WTC11 (cell line): ENCODE measurements around the gene ADAM12. TPM values are rescaled to one million over a fixed set of nuclear protein-coding genes. Genes with fewer than 3 reads are reported as not detected.

Source experiments
- ATAC-seq: fragments of 200-7000 bp; cut with Tn5 transposase; 2 replicates; pipeline ENCODE4 v1.10.0; 2021; ENCODE audit warnings: mild to moderate bottlenecking, moderate library complexity
- CTCF ChIA-PET: fragments of 300-600 bp; sonication (Branson Sonifier 250); formaldehyde crosslinking; loops from one replicate; lab custom pipeline; 2021; ENCODE audit warnings: antibody characterized with exemption; lab: Charles Lee
- POLR2A ChIA-PET: fragments of 350-600 bp; sonication (Branson Sonifier 250); formaldehyde crosslinking; loops from one replicate; lab custom pipeline; 2021; ENCODE audit warnings: antibody characterized with exemption; lab: Charles Lee
- DNase-seq: peaks from one replicate; pipeline ENCODE4 v3.0.0; 2021; ENCODE audit warnings: low spot score
- H3K27ac Mint-ChIP-seq: 2 replicates; pipeline ENCODE4 v1.8.0; 2021; ENCODE audit warnings: mixed read lengths
- H3K27me3 Mint-ChIP-seq: 2 replicates; pipeline ENCODE4 v1.8.0; 2021; ENCODE audit warnings: low read depth, mild to moderate bottlenecking, moderate library complexity, mixed read lengths
- H3K36me3 Mint-ChIP-seq: 2 replicates; pipeline ENCODE4 v1.8.0; 2021; ENCODE audit warnings: mixed read lengths
- H3K4me1 Mint-ChIP-seq: 2 replicates; pipeline ENCODE4 v1.8.0; 2022; ENCODE audit warnings: mixed read lengths
- H3K4me3 Mint-ChIP-seq: 2 replicates; pipeline ENCODE4 v1.8.0; 2021; ENCODE audit warnings: mild to moderate bottlenecking, moderate library complexity, mixed read lengths
- H3K9me3 Mint-ChIP-seq: 2 replicates; pipeline ENCODE4 v1.8.0; 2021; ENCODE audit warnings: mixed read lengths
- ATF1 ChIP-seq: sonication (generic); formaldehyde crosslinking; IDR thresholded peaks from 2 replicates; pipeline ENCODE4 v1.8.1; 2023; ENCODE audit warnings: mild to moderate bottlenecking, moderate library complexity, missing genetic modification reagents
- EMX1 ChIP-seq: fragments of 250-450 bp; sonication (Bioruptor Pico); IDR thresholded peaks from 2 replicates; pipeline ENCODE4 v1.8.0; 2021; ENCODE audit warnings: mild to moderate bottlenecking
- ESRRA ChIP-seq: sonication (generic); formaldehyde crosslinking; IDR thresholded peaks from 2 replicates; pipeline ENCODE4 v1.8.1; 2022; ENCODE audit warnings: mild to moderate bottlenecking, missing genetic modification reagents, borderline replicate concordance
- FOXK1 ChIP-seq: sonication (generic); formaldehyde crosslinking; IDR thresholded peaks from 2 replicates; pipeline ENCODE4 v1.8.0; 2022; ENCODE audit warnings: mild to moderate bottlenecking, moderate library complexity, missing genetic modification reagents
- FOXP1 ChIP-seq: sonication (generic); formaldehyde crosslinking; IDR thresholded peaks from 2 replicates; pipeline ENCODE4 v1.8.0; 2022; ENCODE audit warnings: missing genetic modification reagents, mild to moderate bottlenecking, moderate library complexity, borderline replicate concordance
- GABPB1 ChIP-seq: sonication (generic); formaldehyde crosslinking; IDR thresholded peaks from 2 replicates; pipeline ENCODE4 v1.8.1; 2023; ENCODE audit warnings: mild to moderate bottlenecking, missing genetic modification reagents
- HMGA2 ChIP-seq: fragments of 250-450 bp; sonication (Bioruptor Pico); IDR thresholded peaks from 2 replicates; pipeline ENCODE4 v1.4.0; 2021; ENCODE audit warnings: mild to moderate bottlenecking, moderate library complexity
- IRF2 ChIP-seq: sonication (generic); formaldehyde crosslinking; IDR thresholded peaks from 2 replicates; pipeline ENCODE4 v1.8.0; 2022; ENCODE audit warnings: low read depth, missing genetic modification reagents, borderline replicate concordance
- MYBL2 ChIP-seq: sonication (generic); formaldehyde crosslinking; IDR thresholded peaks from 2 replicates; pipeline ENCODE4 v1.8.1; 2023; ENCODE audit warnings: mild to moderate bottlenecking, moderate library complexity, missing genetic modification reagents
- NR2C2 ChIP-seq: sonication (generic); formaldehyde crosslinking; IDR thresholded peaks from 2 replicates; pipeline ENCODE4 v1.8.0; 2022; ENCODE audit warnings: mild to moderate bottlenecking, missing genetic modification reagents
- RELA ChIP-seq: sonication (generic); formaldehyde crosslinking; IDR thresholded peaks from 2 replicates; pipeline ENCODE4 v1.8.1; 2022; ENCODE audit warnings: missing genetic modification reagents, mild to moderate bottlenecking, borderline replicate concordance
- SP1 ChIP-seq: sonication (generic); formaldehyde crosslinking; conservative IDR thresholded peaks from 2 replicates; pipeline ENCODE4 v1.8.1; 2022; ENCODE audit warnings: missing genetic modification reagents
- STAT6 ChIP-seq: sonication (generic); formaldehyde crosslinking; conservative IDR thresholded peaks from 2 replicates; pipeline ENCODE4 v1.8.1; 2023; ENCODE audit warnings: mild to moderate bottlenecking, low read depth, missing genetic modification reagents, moderate library complexity
- ZNF416 ChIP-seq: fragments of 250-450 bp; sonication (Bioruptor Pico); IDR thresholded peaks from 2 replicates; pipeline ENCODE4 v1.9.0; 2021; ENCODE audit warnings: mild to moderate bottlenecking, inconsistent platforms
- ZNF512 ChIP-seq: sonication (generic); formaldehyde crosslinking; IDR thresholded peaks from 2 replicates; pipeline ENCODE4 v1.8.1; 2022; ENCODE audit warnings: missing genetic modification reagents, borderline replicate concordance
- total RNA-seq: library from RNA; stranded (reverse); gene quantifications from 3 replicates; pipeline ENCODE4 v1.2.3, GENCODE V29; 2021
- TF ChIP-seq, protein P1 (sequence below): sonication (generic); formaldehyde crosslinking; IDR thresholded peaks from 2 replicates; pipeline ENCODE4 v1.8.0; 2023; ENCODE audit warnings: missing genetic modification reagents, mild to moderate bottlenecking, borderline replicate concordance
- TF ChIP-seq, protein P2 (sequence below): sonication (generic); formaldehyde crosslinking; IDR thresholded peaks from 2 replicates; pipeline ENCODE4 v1.8.1; 2022; ENCODE audit warnings: mild to moderate bottlenecking, moderate library complexity, missing genetic modification reagents
- TF ChIP-seq, protein P3 (sequence below): sonication (generic); formaldehyde crosslinking; IDR thresholded peaks from 2 replicates; pipeline ENCODE4 v1.8.1; 2023; ENCODE audit warnings: mild to moderate bottlenecking, missing genetic modification reagents, moderate library complexity
- TF ChIP-seq, protein P4 (sequence below): sonication (generic); formaldehyde crosslinking; IDR thresholded peaks from 2 replicates; pipeline ENCODE4 v1.8.0; 2022; ENCODE audit warnings: mild to moderate bottlenecking, missing genetic modification reagents

ADAM12 gene
- total RNA-seq, 1 experiment from 2014 or later, result 0.22 TPM

DNA sequence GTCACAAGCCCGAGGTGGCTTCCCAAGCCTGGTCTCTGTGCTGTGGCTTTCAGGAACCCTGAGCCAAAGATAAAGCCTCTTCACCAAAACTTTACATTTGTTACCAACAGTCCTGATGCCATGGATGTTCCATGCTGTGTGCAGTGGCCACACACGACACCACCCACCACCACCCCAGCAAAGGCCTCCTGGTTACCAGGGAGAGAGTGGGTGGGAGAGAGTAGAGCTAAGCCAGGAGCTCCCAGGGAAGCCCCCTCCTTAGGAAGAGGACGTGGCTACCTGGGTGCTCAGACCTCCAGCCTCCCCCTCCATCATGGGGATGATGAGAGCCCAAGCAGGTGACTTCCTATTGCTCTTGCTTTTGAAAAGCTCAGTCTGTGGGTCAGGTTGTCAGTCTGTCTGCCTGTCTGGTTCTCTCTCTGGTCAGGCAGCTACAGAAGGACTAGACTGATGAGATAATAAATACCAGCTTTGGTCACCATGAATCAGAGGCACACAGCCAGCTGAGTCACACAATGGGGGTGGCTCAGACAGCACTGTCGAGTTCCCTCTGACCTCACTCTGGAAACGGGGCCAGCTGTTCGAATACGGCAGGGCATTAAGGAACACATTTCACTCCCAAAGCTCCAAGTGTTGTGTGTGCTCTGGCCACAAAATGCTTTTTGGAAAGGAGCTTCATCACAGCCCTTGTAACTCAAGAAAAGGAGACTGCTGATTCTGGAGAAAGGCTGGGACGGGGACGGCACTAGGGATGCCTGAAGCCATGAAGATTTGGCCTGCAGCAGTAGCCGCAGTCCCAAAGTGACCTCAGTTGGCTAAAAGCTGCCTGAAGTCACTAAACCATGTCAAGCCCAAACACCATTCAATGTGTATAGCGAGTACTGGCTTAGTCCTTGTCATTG lies 325.9 kb downstream of the ADAM12 start:
- H3K9me3 Mint-ChIP-seq, result peaks cover 6% of the 10 kb centered on the region
- ATAC-seq (no peak), DNase-seq (no peak)
- no peak overlapping the region for H3K4me3 Mint-ChIP-seq
- TF ChIP-seq ESRRA (CRISPR knock-in tag) (no peak), IRF2 (CRISPR knock-in tag) (no peak), ATF1 (CRISPR knock-in tag) (no peak), HMGA2 (CRISPR knock-in tag) (no peak), ZNF416 (CRISPR knock-in tag) (no peak), EMX1 (no peak), GABPB1 (CRISPR knock-in tag) (no peak), MYBL2 (CRISPR knock-in tag) (no peak), RELA (CRISPR knock-in tag) (no peak), ZNF512 (CRISPR knock-in tag) (no peak)
- TF ChIP-seq, protein P1, sequence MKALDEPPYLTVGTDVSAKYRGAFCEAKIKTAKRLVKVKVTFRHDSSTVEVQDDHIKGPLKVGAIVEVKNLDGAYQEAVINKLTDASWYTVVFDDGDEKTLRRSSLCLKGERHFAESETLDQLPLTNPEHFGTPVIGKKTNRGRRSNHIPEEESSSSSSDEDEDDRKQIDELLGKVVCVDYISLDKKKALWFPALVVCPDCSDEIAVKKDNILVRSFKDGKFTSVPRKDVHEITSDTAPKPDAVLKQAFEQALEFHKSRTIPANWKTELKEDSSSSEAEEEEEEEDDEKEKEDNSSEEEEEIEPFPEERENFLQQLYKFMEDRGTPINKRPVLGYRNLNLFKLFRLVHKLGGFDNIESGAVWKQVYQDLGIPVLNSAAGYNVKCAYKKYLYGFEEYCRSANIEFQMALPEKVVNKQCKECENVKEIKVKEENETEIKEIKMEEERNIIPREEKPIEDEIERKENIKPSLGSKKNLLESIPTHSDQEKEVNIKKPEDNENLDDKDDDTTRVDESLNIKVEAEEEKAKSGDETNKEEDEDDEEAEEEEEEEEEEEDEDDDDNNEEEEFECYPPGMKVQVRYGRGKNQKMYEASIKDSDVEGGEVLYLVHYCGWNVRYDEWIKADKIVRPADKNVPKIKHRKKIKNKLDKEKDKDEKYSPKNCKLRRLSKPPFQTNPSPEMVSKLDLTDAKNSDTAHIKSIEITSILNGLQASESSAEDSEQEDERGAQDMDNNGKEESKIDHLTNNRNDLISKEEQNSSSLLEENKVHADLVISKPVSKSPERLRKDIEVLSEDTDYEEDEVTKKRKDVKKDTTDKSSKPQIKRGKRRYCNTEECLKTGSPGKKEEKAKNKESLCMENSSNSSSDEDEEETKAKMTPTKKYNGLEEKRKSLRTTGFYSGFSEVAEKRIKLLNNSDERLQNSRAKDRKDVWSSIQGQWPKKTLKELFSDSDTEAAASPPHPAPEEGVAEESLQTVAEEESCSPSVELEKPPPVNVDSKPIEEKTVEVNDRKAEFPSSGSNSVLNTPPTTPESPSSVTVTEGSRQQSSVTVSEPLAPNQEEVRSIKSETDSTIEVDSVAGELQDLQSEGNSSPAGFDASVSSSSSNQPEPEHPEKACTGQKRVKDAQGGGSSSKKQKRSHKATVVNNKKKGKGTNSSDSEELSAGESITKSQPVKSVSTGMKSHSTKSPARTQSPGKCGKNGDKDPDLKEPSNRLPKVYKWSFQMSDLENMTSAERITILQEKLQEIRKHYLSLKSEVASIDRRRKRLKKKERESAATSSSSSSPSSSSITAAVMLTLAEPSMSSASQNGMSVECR (CRISPR knock-in tag), result no peak
- TF ChIP-seq, protein P2, sequence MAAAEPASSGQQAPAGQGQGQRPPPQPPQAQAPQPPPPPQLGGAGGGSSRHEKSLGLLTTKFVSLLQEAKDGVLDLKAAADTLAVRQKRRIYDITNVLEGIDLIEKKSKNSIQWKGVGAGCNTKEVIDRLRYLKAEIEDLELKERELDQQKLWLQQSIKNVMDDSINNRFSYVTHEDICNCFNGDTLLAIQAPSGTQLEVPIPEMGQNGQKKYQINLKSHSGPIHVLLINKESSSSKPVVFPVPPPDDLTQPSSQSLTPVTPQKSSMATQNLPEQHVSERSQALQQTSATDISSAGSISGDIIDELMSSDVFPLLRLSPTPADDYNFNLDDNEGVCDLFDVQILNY, result no peak
- TF ChIP-seq, protein P3, sequence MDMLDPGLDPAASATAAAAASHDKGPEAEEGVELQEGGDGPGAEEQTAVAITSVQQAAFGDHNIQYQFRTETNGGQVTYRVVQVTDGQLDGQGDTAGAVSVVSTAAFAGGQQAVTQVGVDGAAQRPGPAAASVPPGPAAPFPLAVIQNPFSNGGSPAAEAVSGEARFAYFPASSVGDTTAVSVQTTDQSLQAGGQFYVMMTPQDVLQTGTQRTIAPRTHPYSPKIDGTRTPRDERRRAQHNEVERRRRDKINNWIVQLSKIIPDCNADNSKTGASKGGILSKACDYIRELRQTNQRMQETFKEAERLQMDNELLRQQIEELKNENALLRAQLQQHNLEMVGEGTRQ (CRISPR knock-in tag), result no peak
- H3K4me1 Mint-ChIP-seq, result peaks cover 11% of the 10 kb centered on the region
- H3K27me3 Mint-ChIP-seq, result no peaks in the 10 kb centered on the region; the same call in 1 of the 2 replicates
- H3K27ac Mint-ChIP-seq, result no peak overlapping the region; the same call in 1 of the 2 replicates
- H3K36me3 Mint-ChIP-seq, result no peaks in the 10 kb centered on the region; the same call in 1 of the 2 replicates
- POLR2A ChIA-PET, result no interaction called here
- CTCF ChIA-PET, result no interaction called here

GRCh38 chr10:126061526-126061925 lies 326.8 kb downstream of the ADAM12 start:
- ATAC-seq (no peak), DNase-seq (no peak)
- H3K27me3 Mint-ChIP-seq, result no peaks in the 10 kb centered on the region; the same call in 1 of the 2 replicates
- no peaks in the 10 kb centered on the region; the same call in 1 of the 2 replicates for H3K36me3 Mint-ChIP-seq
- peaks cover 6% of the 10 kb centered on the region for H3K9me3 Mint-ChIP-seq
- CTCF ChIA-PET, result no interaction called here
- no peak overlapping the region for H3K4me3 Mint-ChIP-seq
- POLR2A ChIA-PET, result no interaction called here
- H3K27ac Mint-ChIP-seq, result no peak overlapping the region
- peaks cover 11% of the 10 kb centered on the region for H3K4me1 Mint-ChIP-seq
- TF ChIP-seq FOXK1 (CRISPR knock-in tag) (no peak), FOXP1 (CRISPR knock-in tag) (no peak), SP1 (no peak), NR2C2 (CRISPR knock-in tag) (no peak), STAT6 (CRISPR knock-in tag) (no peak)
- TF ChIP-seq, protein P4, sequence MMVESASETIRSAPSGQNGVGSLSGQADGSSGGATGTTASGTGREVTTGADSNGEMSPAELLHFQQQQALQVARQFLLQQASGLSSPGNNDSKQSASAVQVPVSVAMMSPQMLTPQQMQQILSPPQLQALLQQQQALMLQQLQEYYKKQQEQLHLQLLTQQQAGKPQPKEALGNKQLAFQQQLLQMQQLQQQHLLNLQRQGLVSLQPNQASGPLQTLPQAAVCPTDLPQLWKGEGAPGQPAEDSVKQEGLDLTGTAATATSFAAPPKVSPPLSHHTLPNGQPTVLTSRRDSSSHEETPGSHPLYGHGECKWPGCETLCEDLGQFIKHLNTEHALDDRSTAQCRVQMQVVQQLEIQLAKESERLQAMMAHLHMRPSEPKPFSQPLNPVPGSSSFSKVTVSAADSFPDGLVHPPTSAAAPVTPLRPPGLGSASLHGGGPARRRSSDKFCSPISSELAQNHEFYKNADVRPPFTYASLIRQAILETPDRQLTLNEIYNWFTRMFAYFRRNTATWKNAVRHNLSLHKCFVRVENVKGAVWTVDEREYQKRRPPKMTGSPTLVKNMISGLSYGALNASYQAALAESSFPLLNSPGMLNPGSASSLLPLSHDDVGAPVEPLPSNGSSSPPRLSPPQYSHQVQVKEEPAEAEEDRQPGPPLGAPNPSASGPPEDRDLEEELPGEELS (CRISPR knock-in tag), result no peak
